Stimulated activated naive CD8-positive, alpha-beta T cell treated with anti-CD3 and anti-CD28 coated beads, Interleukin-15, Interleukin-2, amounts not matched to agents 100 ng/mL and 50 ng/mL, for 24 hours (primary cell): Measurements from ENCODE around the gene DHDH.

Source experiments
- H3K27ac Mint-ChIP-seq: one replicate; pipeline ENCODE4 v1.8.0; 2021; ENCODE audit warnings: mild to moderate bottlenecking, mixed read lengths
- H3K27me3 Mint-ChIP-seq: one replicate; pipeline ENCODE4 v1.8.0; 2021; ENCODE audit warnings: mixed read lengths
- H3K36me3 Mint-ChIP-seq: one replicate; pipeline ENCODE4 v1.8.0; 2021; ENCODE audit warnings: low read depth, mixed read lengths
- H3K4me1 Mint-ChIP-seq: one replicate; pipeline ENCODE4 v1.8.0; 2021; ENCODE audit warnings: low read depth, mixed read lengths
- H3K4me3 Mint-ChIP-seq: one replicate; pipeline ENCODE4 v1.8.0; 2021; ENCODE audit warnings: mild to moderate bottlenecking, mixed read lengths
- H3K9me3 Mint-ChIP-seq: one replicate; pipeline ENCODE4 v1.8.0; 2021; ENCODE audit warnings: mixed read lengths

DHDH gene

GRCh38 chr19:48953141-48953540 lies 19.6 kb downstream of the DHDH start:
- Mint-ChIP-seq H3K9me3 (no peaks in the 10 kb centered on the region), H3K36me3 (peaks cover 20% of the 10 kb centered on the region), H3K27me3 (no peaks in the 10 kb centered on the region), H3K4me3 (no peak overlapping the region), H3K27ac (no peak overlapping the region), H3K4me1 (peaks cover 26% of the 10 kb centered on the region)

DNA sequence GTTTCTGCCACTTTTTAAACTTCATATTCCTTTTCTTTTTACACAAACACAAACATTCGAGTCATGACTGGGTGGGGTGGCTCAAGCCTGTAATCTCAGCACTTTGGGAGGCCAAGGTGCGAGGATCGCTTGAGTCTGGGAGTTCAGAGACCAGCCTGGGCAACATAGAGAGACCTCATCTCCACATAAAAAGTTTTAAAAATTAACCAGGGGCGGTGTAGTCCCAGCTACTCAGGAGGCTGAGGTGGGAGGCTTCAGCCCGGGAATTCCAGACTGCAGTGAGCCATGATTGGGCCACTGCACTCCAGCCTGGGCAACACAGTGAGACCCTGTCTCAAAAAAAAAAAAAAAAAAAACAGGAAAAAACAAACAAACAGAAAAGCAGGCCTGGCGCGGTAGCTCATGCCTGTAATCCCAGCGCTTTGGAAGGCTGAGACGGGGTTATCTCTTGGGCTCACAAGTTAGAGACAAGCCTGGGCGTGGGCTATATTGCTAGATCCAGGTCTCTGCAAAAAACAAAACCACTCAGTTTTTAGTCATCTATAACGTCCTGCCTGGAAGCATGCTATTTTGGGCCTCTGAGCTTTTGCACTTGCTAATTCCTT lies 20.6 kb downstream of the DHDH start:
- Mint-ChIP-seq H3K9me3 (no peaks in the 10 kb centered on the region), H3K4me1 (peaks cover 30% of the 10 kb centered on the region), H3K27ac (peak overlapping the region; percentile 92), H3K36me3 (peaks cover 26% of the 10 kb centered on the region), H3K27me3 (no peaks in the 10 kb centered on the region), H3K4me3 (peak overlapping the region; percentile 85)

DNA sequence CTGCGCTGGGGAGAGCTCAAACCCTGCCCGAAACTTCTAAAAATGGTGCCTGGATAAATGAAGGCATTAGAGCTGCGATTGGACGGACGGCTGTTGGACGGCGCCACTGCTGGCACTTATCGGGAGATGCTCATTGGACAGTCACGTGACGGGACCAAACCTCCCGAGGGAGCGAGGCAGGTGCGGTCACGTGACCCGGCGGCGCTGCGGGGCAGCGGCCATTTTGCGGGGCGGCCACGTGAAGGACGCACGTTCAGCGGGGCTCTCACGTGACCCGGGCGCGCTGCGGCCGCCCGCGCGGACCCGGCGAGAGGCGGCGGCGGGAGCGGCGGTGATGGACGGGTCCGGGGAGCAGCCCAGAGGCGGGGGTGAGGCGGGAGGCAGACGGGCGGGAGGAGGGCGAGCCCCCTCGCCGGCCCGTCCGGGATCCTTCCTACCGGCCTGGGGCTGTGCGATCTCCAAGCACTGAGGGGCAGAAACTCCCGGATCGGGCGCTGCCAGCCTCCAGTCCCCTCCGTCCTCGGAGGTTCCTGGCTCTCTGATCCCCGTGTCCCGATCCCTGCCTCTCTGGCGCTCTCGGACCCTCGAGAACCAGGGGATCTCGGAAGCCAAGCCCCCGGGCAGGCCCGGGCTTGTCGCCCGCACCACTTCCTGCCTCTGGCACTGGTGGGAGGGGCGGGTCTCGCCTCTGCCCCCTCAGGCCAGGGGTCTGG lies 21.3 kb downstream of the DHDH start, which contains the start of gene BAX:
BAX (plus strand) TSS at position 281 of the 713 bp plus-strand sequence; CDS start at position 335, 54 bp downstream.
- H3K4me1 Mint-ChIP-seq = peaks cover 30% of the 10 kb centered on the region
- H3K27me3 Mint-ChIP-seq = no peaks in the 10 kb centered on the region
- H3K4me3 Mint-ChIP-seq = peak within 1 kb of the TSS; percentile 85
- H3K36me3 Mint-ChIP-seq = peaks cover 26% of the 10 kb centered on the region
- peak within 1 kb of the TSS; percentile 92 for H3K27ac Mint-ChIP-seq
- H3K9me3 Mint-ChIP-seq = no peaks in the 10 kb centered on the region

DNA sequence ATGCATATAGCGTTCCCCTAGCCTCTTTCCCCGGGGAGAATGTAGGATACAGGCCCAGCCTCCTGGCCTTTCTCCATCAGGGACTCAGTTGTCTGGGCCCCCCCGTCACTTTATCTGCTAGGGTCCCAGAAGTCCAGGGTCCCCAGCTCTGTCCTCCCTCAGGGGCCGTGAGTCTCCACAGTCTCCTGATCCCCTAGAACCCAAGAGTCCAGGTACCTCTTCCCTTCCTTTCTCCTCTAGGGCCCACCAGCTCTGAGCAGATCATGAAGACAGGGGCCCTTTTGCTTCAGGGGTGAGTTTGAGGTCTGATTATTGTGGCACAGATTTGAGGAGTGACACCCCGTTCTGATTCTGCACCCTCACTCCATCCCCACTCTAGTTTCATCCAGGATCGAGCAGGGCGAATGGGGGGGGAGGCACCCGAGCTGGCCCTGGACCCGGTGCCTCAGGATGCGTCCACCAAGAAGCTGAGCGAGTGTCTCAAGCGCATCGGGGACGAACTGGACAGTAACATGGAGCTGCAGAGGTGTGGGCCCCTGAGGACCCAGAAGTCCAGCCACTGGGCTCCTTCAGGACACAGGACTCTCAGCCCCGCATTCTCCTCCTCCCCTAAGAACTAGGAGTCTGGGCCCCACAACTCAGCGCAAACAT lies 21.9 kb downstream of the DHDH start:
- no peaks in the 10 kb centered on the region for H3K27me3 Mint-ChIP-seq
- peak overlapping the region; percentile 86 for H3K27ac Mint-ChIP-seq
- H3K9me3 Mint-ChIP-seq = no peaks in the 10 kb centered on the region
- peak overlapping the region; percentile 85 for H3K4me3 Mint-ChIP-seq
- H3K4me1 Mint-ChIP-seq = peaks cover 30% of the 10 kb centered on the region
- peaks cover 26% of the 10 kb centered on the region for H3K36me3 Mint-ChIP-seq

GRCh38 chr19:48958006-48958405 lies 24.5 kb downstream of the DHDH start:
- Mint-ChIP-seq H3K4me1 (peaks cover 52% of the 10 kb centered on the region), H3K4me3 (no peak overlapping the region), H3K36me3 (peaks cover 34% of the 10 kb centered on the region), H3K27me3 (no peaks in the 10 kb centered on the region), H3K9me3 (no peaks in the 10 kb centered on the region), H3K27ac (no peak overlapping the region)

- H3K9me3 Mint-ChIP-seq = no peaks in the 10 kb centered on the region
- H3K27me3 Mint-ChIP-seq = no peaks in the 10 kb centered on the region
- no peak overlapping the region for H3K4me3 Mint-ChIP-seq
- no peak overlapping the region for H3K27ac Mint-ChIP-seq
- H3K36me3 Mint-ChIP-seq = peaks cover 34% of the 10 kb centered on the region
- peaks cover 64% of the 10 kb centered on the region for H3K4me1 Mint-ChIP-seq
These were observed 26.1 kb downstream of the DHDH start for GRCh38 chr19:48959341-48960239.

GRCh38 chr19:48961051-48961649 lies 27.7 kb downstream of the DHDH start:
- Mint-ChIP-seq H3K9me3 (no peaks in the 10 kb centered on the region), H3K27ac (peak overlapping the region; percentile 95), H3K36me3 (peaks cover 41% of the 10 kb centered on the region), H3K4me1 (peaks cover 65% of the 10 kb centered on the region), H3K27me3 (no peaks in the 10 kb centered on the region), H3K4me3 (peak overlapping the region; percentile 7)

GRCh38 chr19:48961673-48962028 lies 28.2 kb downstream of the DHDH start:
- H3K9me3 Mint-ChIP-seq = no peaks in the 10 kb centered on the region
- no peaks in the 10 kb centered on the region for H3K27me3 Mint-ChIP-seq
- peak overlapping the region; percentile 95 for H3K27ac Mint-ChIP-seq
- peaks cover 66% of the 10 kb centered on the region for H3K4me1 Mint-ChIP-seq
- peak overlapping the region; percentile 98 for H3K4me3 Mint-ChIP-seq
- H3K36me3 Mint-ChIP-seq = peaks cover 42% of the 10 kb centered on the region

DNA sequence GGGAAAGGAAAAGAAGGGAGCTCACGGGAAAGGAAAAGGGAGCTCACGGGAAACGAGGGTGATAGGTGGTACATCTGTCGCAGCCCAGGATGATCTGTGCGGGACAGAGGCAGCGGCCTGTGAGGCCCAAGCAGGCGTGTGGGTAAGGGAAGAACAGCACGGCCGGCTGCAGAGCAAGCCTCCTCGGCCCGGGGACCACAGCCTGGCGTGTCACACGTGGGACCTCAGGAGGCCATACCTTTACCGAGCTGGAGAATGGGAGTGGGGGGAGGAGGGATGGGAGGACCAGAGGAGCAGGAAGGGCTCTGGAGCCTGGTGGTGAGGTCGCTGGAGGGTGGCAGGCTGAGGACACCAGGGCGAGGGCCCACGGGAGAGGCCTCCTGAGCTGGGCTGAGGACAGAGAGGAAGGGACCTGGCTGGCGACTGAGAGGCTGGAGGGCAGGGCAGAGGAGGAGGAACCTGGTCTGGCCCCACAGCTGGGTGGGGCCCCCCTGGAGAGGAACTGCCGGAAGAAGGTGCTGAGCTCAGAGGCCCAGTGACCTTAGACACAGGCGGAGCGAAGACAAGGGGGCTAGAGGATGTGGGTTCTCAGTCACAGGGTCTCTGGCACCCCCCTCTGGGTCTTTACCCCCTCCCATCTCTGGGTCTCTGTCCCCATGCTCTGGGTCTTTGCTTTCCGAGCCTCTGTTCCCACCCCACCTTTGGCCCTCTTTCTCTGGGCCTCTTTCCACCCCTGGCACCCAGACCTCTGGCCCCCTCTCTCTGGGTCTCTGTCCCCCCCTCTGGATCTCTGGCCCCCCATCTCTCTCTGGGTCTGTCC lies 28.7 kb downstream of the DHDH start:
- H3K9me3 Mint-ChIP-seq = no peaks in the 10 kb centered on the region

DNA sequence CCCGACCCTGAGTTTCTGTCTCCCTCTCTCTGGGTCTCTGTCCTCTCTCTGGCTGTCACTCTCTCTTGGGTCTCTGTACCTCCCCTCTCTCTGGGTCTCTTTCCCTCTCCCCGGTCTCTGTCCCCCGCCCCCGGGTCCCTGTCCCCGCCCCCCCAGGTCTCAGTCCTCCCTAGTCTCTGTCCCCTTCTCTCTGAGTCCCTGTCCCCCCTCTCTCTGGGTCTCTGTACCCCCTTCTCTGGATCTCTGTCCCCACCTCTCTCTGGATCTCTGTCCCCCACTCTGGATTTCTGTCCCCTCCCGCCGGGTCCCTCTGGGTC lies 29.3 kb downstream of the DHDH start:
- Mint-ChIP-seq H3K27me3 (no peaks in the 10 kb centered on the region), H3K4me3 (peak overlapping the region; percentile 98), H3K4me1 (peaks cover 70% of the 10 kb centered on the region), H3K36me3 (peaks cover 43% of the 10 kb centered on the region), H3K9me3 (no peaks in the 10 kb centered on the region), H3K27ac (peak overlapping the region; percentile 95)

More for the DNA sequence above, 28.7 kb downstream of the DHDH start:
- Mint-ChIP-seq H3K4me3 (peak overlapping the region; percentile 98), H3K27ac (peak overlapping the region; percentile 95), H3K4me1 (peaks cover 72% of the 10 kb centered on the region), H3K36me3 (peaks cover 44% of the 10 kb centered on the region), H3K27me3 (no peaks in the 10 kb centered on the region)

- peak overlapping the region; percentile 98 for H3K4me3 Mint-ChIP-seq
- H3K27me3 Mint-ChIP-seq = no peaks in the 10 kb centered on the region
- peak overlapping the region; percentile 95 for H3K27ac Mint-ChIP-seq
- peaks cover 66% of the 10 kb centered on the region for H3K4me1 Mint-ChIP-seq
- H3K36me3 Mint-ChIP-seq = peaks cover 44% of the 10 kb centered on the region
- no peaks in the 10 kb centered on the region for H3K9me3 Mint-ChIP-seq
These were observed 30.1 kb downstream of the DHDH start for GRCh38 chr19:48963371-48964204.

DNA sequence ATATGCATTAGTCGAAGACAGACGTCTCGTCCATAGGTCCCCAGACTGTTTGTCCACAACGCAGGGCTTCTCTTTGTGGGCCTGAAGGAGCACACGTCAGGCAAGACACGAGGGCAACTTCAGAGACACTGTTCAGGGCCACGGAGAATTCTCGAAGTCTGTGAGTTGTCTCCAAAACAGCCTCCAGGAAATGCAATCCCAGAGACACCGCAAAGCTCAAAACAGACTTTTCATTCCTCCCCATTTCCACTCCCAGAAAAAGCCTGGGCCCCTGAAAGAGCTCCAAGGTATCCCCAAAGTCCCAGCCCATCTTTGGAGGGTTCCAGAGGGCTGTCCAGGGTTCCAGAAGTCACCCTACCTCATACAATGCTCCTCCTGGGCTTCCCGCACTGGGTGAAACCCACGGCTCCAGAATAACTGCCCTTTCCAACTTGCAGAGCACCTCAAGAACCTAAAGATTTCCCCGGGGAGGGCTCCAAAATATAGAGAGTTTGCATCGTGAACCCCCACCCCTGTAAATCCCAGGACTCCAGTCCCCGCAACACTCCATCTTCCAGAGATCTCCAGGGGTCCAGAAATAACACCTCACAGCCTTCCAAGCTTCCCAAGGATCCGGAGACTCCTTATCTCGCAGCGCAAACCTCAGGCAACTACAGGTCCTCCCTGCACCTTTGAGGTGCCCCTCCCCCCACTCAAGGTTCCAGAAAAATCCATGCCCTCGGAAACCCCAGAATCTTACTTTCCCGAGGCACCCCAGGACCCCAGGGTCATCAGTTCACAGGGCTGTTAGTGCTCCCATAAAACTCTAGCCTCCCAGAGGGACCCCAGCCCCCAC lies 30.9 kb downstream of the DHDH start:
- Mint-ChIP-seq H3K9me3 (no peaks in the 10 kb centered on the region), H3K27me3 (no peaks in the 10 kb centered on the region), H3K36me3 (peaks cover 41% of the 10 kb centered on the region), H3K27ac (peak overlapping the region; percentile 95), H3K4me3 (peak overlapping the region; percentile 98), H3K4me1 (peaks cover 63% of the 10 kb centered on the region)
